GM18499 (cell line): Measurements from ENCODE around the gene DMRTC2.

Experiments used
- ATAC-seq: cut with Tn5 transposase; IDR thresholded peaks from one replicate; pipeline ENCODE4 v1.9.1; 2021; ENCODE audit warnings: moderate number of reproducible peaks; ENCODE audit not compliant: insufficient read depth, unreplicated experiment

Gene DMRTC2

GRCh38 chr19:41845051-41845590 lies 279 bp downstream of the DMRTC2 start:
- no peak for ATAC-seq

GRCh38 chr19:41847351-41848105 lies 2.7 kb downstream of the DMRTC2 start:
- no peak for ATAC-seq

GRCh38 chr19:41848666-41849065 lies 3.8 kb downstream of the DMRTC2 start:
- no peak for ATAC-seq

GRCh38 chr19:41849067-41849466 lies 4.2 kb downstream of the DMRTC2 start:
- ATAC-seq, result no peak

- no peak for ATAC-seq
Measured at GRCh38 chr19:41850381-41850780, 5.5 kb downstream of the DMRTC2 start.

GRCh38 chr19:41851456-41851855 lies 6.6 kb downstream of the DMRTC2 start:
- ATAC-seq, result no peak

- no peak for ATAC-seq
Measured at GRCh38 chr19:41853344-41853743, 8.5 kb downstream of the DMRTC2 start.

GRCh38 chr19:41853768-41854167 lies 8.9 kb downstream of the DMRTC2 start:
- no peak for ATAC-seq

GRCh38 chr19:41859213-41859617 lies 14.4 kb downstream of the DMRTC2 start:
- ATAC-seq, result no peak

GRCh38 chr19:41859618-41860418 lies 15.0 kb downstream of the DMRTC2 start, which contains the start of gene RPS19:
Gene RPS19, plus strand, starts transcription at chr19:41860255. Its CDS starts 520 bp downstream, at chr19:41860775.
- peak; percentile 65 for ATAC-seq

- ATAC-seq, result no peak
Measured at GRCh38 chr19:41860419-41861115, 15.7 kb downstream of the DMRTC2 start.

- no peak for ATAC-seq
Measured at GRCh38 chr19:41861116-41861768, 16.4 kb downstream of the DMRTC2 start.

GRCh38 chr19:41861846-41862245 lies 17.0 kb downstream of the DMRTC2 start:
- ATAC-seq, result no peak

- ATAC-seq, result no peak
Measured at GRCh38 chr19:41862445-41862986, 17.7 kb downstream of the DMRTC2 start.

GRCh38 chr19:41863209-41863931 lies 18.5 kb downstream of the DMRTC2 start:
- ATAC-seq, result no peak

GRCh38 chr19:41864374-41864773 lies 19.5 kb downstream of the DMRTC2 start:
- ATAC-seq, result no peak

- no peak for ATAC-seq
Measured at GRCh38 chr19:41866284-41866683, 21.4 kb downstream of the DMRTC2 start.

GRCh38 chr19:41868120-41868988 lies 23.5 kb downstream of the DMRTC2 start:
- no peak for ATAC-seq
